ENCODE data around the gene IPO4.

DNA sequence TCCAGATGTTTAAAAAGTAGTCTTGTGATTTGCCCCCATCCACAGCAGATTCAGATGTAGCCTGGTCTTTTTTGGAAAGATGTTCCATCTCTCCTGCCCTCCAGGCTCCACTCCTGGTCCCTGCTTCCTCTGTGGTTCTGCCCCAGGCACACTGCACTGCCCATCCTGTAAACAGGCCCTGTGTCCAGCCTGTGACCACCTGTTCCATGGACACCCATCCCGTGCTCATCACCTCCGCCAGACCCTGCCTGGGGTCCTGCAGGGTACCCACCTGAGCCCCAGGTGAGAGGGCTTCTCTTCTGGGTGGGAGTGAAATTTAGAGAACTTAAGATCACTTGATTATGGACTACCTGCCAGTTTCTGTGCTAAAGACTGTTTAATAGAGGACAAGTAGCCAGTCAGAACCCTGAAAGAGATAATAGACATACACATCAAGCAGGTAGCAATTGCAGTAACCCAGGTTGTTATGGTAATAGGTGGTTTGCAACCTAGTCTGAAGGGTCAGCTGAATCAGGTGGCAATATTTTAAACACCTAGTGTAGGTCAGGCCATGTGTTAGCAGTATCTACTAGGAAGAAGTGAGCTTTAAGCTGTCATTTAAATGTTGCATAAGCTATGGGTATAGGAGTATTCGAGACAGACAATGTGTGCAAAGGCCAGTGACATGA lies 39.2 kb downstream of the IPO4 start:
- TF ChIP-seq ZBTB1 (CRISPR knock-in tag; IDR thresholded peaks at IDR 0.05; ENCODE audit: borderline replicate concordance, low read depth) (no peak), RAD21 (CRISPR knock-in tag; conservative IDR thresholded peaks at IDR 0.05 in 1 of 2, IDR thresholded peaks at IDR 0.05 in 1 of 2) (no peak), CTCF (IDR thresholded peaks at IDR 0.05 in 2 of 3, conservative IDR thresholded peaks at IDR 0.05 in 1 of 3; ENCODE audit: insufficient read depth in 2 of 3, low read depth in 1 of 3, low read length in 3 of 3) (no peak), CREB3L1 (IDR thresholded peaks at IDR 0.05; ENCODE audit: borderline replicate concordance, low read depth) (no peak), RREB1 (CRISPR knock-in tag; IDR thresholded peaks at IDR 0.05) (no peak), SIN3A (IDR thresholded peaks at IDR 0.05; ENCODE audit: borderline replicate concordance in 2 of 2, control insufficient read depth in 1 of 2, low read depth in 2 of 2, low read length in 2 of 2) (no peak), TBL1XR1 (IDR thresholded peaks at IDR 0.05; ENCODE audit: low read length in 2 of 2) (no peak), ZBTB8A (IDR thresholded peaks at IDR 0.05; ENCODE audit: partially characterized antibody) (no peak), ARNT (IDR thresholded peaks at IDR 0.05) (no peak), FOXM1 (IDR thresholded peaks at IDR 0.05; ENCODE audit: low read depth) (no peak), FOXM1 (CRISPR knock-in tag; IDR thresholded peaks at IDR 0.05; ENCODE audit: low read depth) (no peak), ZNF431 (CRISPR knock-in tag; IDR thresholded peaks at IDR 0.05) (no peak), ESRRA (IDR thresholded peaks at IDR 0.05; ENCODE audit: borderline replicate concordance, low read depth) (no peak), ZNF23 (CRISPR knock-in tag; IDR thresholded peaks at IDR 0.05) (no peak)
